ACC112 (cell line): ENCODE results near the gene IFNL4.
"Not testable (repeated sequence)": the region's sequence is repeated elsewhere in the genome, so short reads cannot be mapped to it uniquely, and the experiment has no call there.

ENCODE experiments used
- H2AFZ ChIP-seq: fragments of 200-600 bp; sonication (generic); one replicate; pipeline ENCODE4 v1.6.0; 2017; ENCODE audit warnings: antibody characterized with exemption, low read length; ENCODE audit not compliant: unreplicated experiment
- H3K27ac ChIP-seq: fragments of 200-600 bp; sonication (generic); 2 replicates; pipeline ENCODE4 v1.5.1; 2014; ENCODE audit warnings: low read depth, mild to moderate bottlenecking, antibody characterized with exemption, low read length, moderate library complexity
- H3K27me3 ChIP-seq: fragments of 200-600 bp; sonication (generic); 2 replicates; pipeline ENCODE4 v1.6.1; 2014; ENCODE audit warnings: mild to moderate bottlenecking, antibody characterized with exemption, low read length, moderate library complexity, mixed read lengths; ENCODE audit not compliant: insufficient read depth
- H3K36me3 ChIP-seq: fragments of 200-600 bp; sonication (generic); 2 replicates; pipeline ENCODE4 v1.6.1; 2016; ENCODE audit warnings: mild to moderate bottlenecking, antibody characterized with exemption, low read length, moderate library complexity, mixed read lengths; ENCODE audit not compliant: insufficient read depth
- H3K4me1 ChIP-seq: fragments of 200-600 bp; sonication (generic); one replicate; pipeline ENCODE4 v1.6.1; 2016; ENCODE audit warnings: low read length, mixed read lengths; ENCODE audit not compliant: insufficient read depth, unreplicated experiment, control insufficient read depth
- H3K4me3 ChIP-seq: fragments of 200-600 bp; sonication (generic); 2 replicates; pipeline ENCODE4 v1.5.1; 2014; ENCODE audit warnings: mild to moderate bottlenecking, low read depth, low read length
- H3K79me2 ChIP-seq: fragments of 200-600 bp; sonication (generic); one replicate; pipeline ENCODE4 v1.6.0; 2016; ENCODE audit warnings: low read length; ENCODE audit not compliant: control insufficient read depth, unreplicated experiment, insufficient read depth

The IFNL4 gene

DNA sequence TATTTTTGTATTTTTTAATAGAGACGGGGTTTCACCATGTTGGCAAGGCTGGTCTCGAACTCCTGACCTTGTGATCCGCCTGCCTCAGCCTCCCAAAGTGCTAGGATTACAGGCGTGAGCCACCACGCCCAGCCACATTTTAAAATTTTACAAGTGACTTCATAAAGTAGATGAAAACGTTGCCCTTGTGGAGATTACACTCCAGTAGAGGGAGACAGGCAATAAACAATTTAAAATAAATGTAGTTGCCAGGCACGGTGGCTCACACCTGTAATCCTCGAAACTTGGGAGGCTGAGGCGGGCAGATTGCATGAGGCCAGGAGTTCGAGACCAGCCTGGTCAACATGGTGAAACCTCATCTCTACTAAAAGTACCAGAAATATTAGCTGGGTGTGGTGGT, 29.5 kb downstream of the IFNL4 start:
- H3K27ac ChIP-seq, H3K4me1 ChIP-seq, H3K4me3 ChIP-seq, H3K79me2 ChIP-seq, H2AFZ ChIP-seq, H3K36me3 ChIP-seq: not testable (repeated sequence)
- H3K27me3 ChIP-seq, result peaks cover 12% of the 10 kb centered on the region

DNA sequence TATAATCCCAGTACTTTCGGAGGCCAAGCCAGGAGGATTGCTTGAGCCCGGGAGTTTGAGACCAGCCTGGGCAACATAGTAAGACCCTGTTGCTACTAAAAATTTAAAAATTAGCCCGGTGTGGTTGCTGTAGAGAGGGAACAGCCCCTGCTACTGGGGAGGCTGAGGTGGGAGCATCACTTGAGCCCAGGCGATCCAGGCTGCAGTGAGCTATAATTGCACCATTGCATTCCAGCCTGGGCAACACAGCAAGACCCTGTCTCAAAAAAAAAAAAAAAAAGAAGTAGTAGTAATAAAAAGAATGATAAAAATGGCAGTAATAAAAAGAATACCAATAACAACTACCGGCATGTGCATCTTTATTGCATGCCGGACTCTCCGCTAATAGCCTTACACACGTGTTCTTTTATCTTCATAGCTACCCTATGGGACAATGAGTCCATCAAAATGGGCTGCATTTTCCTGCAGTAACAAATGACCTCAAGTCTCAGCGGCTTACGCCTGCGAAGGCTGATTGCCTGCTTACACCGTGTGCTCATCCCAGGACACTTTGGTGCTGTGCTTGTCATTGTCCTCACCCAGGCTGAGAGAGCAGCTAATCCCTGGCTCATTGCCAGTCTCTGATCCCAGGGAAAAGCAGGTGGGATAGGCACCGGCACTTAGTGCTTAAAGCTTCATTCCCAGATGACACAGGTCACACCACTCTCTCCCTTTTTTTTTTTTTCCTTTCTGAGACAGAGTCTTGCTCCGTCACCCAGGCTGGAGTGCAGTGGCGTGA, 30.2 kb downstream of the IFNL4 start:
- Histone ChIP-seq H3K79me2 (no peaks in the 10 kb centered on the region), H3K36me3 (no peaks in the 10 kb centered on the region), H3K27ac (no peak overlapping the region), H3K4me1 (no peaks in the 10 kb centered on the region), H3K27me3 (peaks cover 7% of the 10 kb centered on the region; the same call in 1 of the 2 replicates), H3K4me3 (no peak overlapping the region), H2AFZ (no peak overlapping the region)

DNA sequence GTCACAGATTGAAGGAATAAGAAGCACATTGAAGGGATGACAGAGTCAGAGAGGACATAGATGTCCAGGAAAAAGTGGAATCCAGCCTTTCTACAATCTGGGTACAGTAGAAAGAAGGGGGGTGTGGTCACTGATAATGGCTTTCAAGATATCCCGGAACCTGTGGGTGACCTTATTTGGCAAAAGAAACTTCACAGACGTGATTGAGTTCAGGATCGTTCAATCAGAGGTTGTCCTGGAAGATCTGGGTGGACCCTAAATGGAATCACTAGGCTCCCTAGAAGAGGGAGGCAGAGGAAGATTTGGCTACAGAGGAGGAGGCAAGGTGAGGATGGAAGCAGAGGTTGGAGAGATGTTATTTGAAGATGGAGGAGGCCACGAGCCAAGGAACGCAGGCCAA, 31.6 kb downstream of the IFNL4 start:
- Histone ChIP-seq H3K27me3 (peaks cover 7% of the 10 kb centered on the region; the same call in 1 of the 2 replicates), H3K4me3 (no peak overlapping the region), H3K27ac (no peak overlapping the region), H3K79me2 (no peaks in the 10 kb centered on the region), H2AFZ (no peak overlapping the region), H3K4me1 (no peaks in the 10 kb centered on the region), H3K36me3 (no peaks in the 10 kb centered on the region)

DNA sequence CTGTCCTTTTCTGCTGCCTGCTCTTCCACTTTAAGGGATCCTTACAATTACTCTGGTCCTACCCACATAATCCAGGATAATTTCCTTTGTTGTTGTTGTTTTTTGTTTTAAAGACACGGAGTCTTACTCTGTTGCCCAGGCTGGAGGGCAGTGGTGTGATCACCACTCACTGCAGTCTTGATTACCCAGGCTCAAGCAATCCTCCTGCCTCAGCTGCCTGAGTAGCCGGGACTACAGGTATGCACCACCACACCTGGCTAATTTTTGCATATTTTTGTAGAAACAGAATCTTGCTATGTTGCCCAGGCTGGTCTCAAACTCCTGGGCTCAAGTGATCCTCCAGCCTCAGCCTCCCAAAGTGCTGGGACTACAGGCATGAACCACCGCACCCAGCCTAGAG, 33.3 kb downstream of the IFNL4 start:
- H2AFZ ChIP-seq, H3K4me1 ChIP-seq, H3K36me3 ChIP-seq, H3K4me3 ChIP-seq, H3K27me3 ChIP-seq, H3K79me2 ChIP-seq, H3K27ac ChIP-seq: not testable (repeated sequence)

DNA sequence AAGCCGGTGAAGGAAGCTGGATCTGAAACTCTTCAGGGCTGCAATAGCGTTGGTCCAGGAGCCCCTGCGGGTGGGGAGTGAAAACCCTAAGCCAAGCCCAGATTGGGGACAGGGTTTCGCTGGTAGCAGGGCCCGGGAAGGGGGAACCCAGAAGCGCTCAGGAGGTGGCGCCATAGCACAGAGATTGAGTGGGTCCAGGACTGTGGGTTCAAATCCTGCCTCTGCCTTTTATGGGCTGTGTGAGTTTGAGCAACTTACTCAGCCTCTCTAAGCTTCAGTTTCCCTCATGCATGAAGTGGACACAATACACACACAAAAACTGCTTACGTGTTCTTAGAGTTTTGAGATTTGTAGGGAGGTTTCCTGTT, 36.3 kb downstream of the IFNL4 start:
- H3K4me3 ChIP-seq, result no peak overlapping the region
- H2AFZ ChIP-seq, result no peak overlapping the region
- H3K79me2 ChIP-seq, result no peaks in the 10 kb centered on the region
- H3K4me1 ChIP-seq, result no peaks in the 10 kb centered on the region
- no peaks in the 10 kb centered on the region for H3K36me3 ChIP-seq
- peaks cover 7% of the 10 kb centered on the region; the same call in 1 of the 2 replicates for H3K27me3 ChIP-seq
- H3K27ac ChIP-seq, result no peak overlapping the region

DNA sequence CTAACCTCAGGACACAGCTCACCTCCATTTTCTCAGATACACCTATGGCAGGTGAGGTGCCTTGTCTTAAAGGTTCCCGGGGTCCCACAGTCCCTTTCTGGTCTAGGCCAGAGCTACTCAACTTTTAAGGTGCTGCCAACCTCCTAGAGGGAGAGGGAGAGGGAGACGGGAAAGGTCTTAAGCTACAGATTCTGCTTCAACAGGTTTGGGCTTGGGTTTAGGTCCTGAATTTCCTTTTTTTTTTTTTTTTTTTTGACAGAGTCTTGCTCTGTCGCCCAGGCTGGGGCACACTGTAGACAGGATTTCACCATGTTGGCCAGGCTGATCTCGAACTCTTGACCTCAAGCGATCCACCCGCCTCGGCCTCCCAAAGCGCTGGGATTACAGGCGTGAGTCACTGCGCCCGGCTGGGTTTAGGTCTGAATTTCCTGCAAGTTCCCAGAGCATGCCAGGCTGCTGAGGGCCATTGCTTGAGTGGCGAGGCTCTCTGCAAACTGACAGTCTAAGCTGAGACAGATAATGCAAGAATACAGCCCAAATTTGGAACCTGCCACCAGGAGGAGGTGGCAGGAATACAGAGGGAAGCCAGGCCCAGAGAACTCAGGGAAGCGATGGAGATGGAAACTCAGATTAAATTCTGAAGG, 36.8 kb downstream of the IFNL4 start:
- H3K4me3 ChIP-seq, result no peak overlapping the region
- H3K27ac ChIP-seq, result no peak overlapping the region
- H3K79me2 ChIP-seq, result no peaks in the 10 kb centered on the region
- H3K27me3 ChIP-seq, result peaks cover 4% of the 10 kb centered on the region; the same call in 1 of the 2 replicates
- no peaks in the 10 kb centered on the region for H3K36me3 ChIP-seq
- H3K4me1 ChIP-seq, result no peaks in the 10 kb centered on the region
- H2AFZ ChIP-seq, result no peak overlapping the region

DNA sequence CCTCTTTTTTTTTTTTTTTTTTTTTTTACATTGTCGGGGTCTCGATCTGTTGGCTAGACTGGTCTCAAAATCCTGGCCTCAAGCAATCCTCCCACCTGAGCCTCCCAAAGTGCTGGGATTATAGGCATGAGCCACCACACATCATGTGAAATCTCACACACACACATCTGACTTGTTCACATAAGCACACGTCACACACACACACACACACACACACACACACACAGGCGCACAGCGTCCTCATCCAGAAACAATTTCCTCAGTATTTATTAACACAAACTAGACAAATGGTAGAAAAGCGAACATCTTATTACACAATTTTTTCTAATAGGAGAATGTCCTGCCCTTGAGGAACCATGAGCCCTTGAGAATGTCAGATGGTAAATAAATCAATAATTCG, 39.5 kb downstream of the IFNL4 start:
- Histone ChIP-seq H3K4me1 (no peaks in the 10 kb centered on the region), H3K27me3 (peaks cover 7% of the 10 kb centered on the region), H3K27ac (no peak overlapping the region), H3K36me3 (no peaks in the 10 kb centered on the region), H3K4me3 (no peak overlapping the region), H2AFZ (no peak overlapping the region), H3K79me2 (no peaks in the 10 kb centered on the region)

DNA sequence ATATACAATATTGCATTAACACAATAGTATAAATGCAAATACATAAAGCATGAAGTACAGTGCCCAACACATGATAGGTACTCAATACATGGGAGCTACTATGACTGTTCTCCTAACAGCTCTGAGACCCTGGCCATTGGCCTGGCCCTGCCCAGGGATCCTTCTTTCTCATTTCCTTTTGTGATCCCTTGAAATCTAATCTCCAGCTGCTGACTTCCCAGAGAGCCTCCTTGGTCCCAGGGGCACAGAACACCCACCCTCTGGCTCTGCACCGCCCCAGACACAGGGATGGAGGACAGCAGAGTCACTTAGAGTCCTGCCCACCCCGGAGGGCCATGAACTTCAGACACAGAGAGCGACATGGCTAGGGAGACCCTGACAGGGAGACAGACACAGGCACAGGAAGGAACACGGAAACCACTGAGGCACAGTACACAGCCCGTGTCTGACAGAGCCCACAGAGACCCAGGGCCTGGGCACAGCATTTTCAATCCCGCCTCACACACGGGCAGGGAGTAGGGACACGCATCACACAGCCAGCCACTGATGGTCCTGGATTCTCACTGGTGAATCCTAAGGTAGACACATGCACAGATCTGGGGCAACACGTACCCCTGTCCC, 40.4 kb downstream of the IFNL4 start:
- H3K27me3 ChIP-seq, result peaks cover 16% of the 10 kb centered on the region

DNA sequence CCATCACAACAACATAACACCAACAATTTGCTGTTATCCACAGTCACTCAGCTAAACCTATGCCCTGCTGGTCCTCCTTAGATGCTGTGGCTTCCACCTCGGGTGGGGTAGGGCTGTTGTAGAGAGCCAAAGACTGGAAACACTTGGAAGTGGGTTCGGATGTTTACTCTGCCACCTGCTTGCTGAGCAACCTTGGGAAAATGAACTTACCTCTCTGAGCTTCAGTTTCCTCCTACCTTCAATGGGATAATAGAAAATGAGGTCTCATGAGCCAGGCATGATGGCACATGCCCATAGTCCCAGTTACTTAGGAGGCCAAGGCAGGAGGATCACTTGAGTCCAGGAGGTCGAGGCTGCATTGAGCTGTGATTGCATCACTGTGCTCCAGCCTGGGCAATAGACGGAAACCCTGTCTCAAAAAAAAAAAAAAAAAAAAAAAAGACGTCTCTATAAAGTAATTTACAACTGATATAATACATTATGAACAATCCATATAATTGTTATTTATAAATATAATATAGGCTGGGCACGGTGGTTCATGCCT, 41.3 kb downstream of the IFNL4 start:
- H3K27me3 ChIP-seq, result peaks cover 24% of the 10 kb centered on the region
- no peaks in the 10 kb centered on the region for H3K79me2 ChIP-seq
- H3K27ac ChIP-seq, result no peak overlapping the region
- no peak overlapping the region for H3K4me3 ChIP-seq
- H2AFZ ChIP-seq, result no peak overlapping the region
- no peaks in the 10 kb centered on the region for H3K4me1 ChIP-seq
- no peaks in the 10 kb centered on the region for H3K36me3 ChIP-seq

More for the DNA sequence above, 40.4 kb downstream of the IFNL4 start:
- H3K27ac ChIP-seq, result no peak overlapping the region
- no peak overlapping the region for H3K4me3 ChIP-seq
- H3K4me1 ChIP-seq, result no peaks in the 10 kb centered on the region
- H3K36me3 ChIP-seq, result no peaks in the 10 kb centered on the region
- no peaks in the 10 kb centered on the region for H3K79me2 ChIP-seq
- no peak overlapping the region for H2AFZ ChIP-seq

DNA sequence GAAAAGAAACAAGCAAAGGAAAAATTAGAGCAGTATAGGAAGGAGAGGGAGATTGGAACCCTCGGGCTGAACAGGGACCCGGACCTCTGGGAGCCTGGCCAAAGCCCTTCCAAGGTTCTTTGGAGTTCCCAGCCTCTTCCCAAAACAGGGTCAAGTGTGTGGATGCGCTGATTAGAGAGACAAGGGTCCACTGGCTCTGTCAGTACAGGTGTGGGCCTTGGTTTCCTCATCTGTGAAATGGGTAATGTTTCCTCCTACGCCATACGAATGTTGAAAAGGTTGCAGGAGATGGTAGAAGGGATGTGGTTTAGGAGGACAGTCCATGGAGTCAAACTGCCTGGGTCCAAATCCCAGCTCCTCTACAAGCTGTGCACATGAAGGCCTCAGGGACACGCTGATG, 42.5 kb downstream of the IFNL4 start:
- Histone ChIP-seq H3K36me3 (no peaks in the 10 kb centered on the region), H2AFZ (no peak overlapping the region), H3K79me2 (no peaks in the 10 kb centered on the region), H3K4me3 (no peak overlapping the region), H3K27ac (no peak overlapping the region), H3K27me3 (peaks cover 24% of the 10 kb centered on the region), H3K4me1 (no peaks in the 10 kb centered on the region)

DNA sequence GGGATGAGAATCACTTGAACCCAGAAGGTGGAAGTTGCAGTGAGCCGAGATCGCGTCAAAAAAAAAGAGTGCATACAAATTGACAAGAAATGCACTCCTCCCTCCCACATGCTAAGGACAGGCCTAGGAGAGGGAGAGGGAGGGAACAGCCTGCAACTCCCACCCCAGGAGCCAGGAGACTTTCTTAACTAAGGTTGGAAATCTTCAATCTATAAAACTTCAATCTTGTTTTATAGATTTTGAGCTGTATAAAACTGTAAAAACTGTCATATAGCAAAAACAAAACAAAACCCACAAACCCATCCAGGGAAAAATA, 43.2 kb downstream of the IFNL4 start:
- Histone ChIP-seq H3K4me3 (no peak overlapping the region), H3K27me3 (peaks cover 24% of the 10 kb centered on the region), H2AFZ (no peak overlapping the region), H3K36me3 (no peaks in the 10 kb centered on the region), H3K27ac (no peak overlapping the region), H3K4me1 (no peaks in the 10 kb centered on the region), H3K79me2 (no peaks in the 10 kb centered on the region)
